Fibroblast of lung (primary cell): ENCODE data around the gene MT1B. TPM values are rescaled to one million over a fixed set of nuclear protein-coding genes. Genes with fewer than 3 reads are reported as not detected.
A peak's percentile ranks its signal among the peaks of the same experiment; 100 is the strongest.

ENCODE experiments used
- DNase-seq, 2 donors: peaks; one replicate each; pipeline versions ENCODE4 v3.0.0 to v3.0.0-alpha.2; 2010; ENCODE audit warnings: low read depth in 2 of 2
- H2AFZ ChIP-seq: 2 replicates; pipeline ENCODE4 v1.5.1; 2012; ENCODE audit warnings: low read length, control low read depth, inconsistent platforms
- H3K27ac ChIP-seq: 2 replicates; pipeline ENCODE4 v1.5.1; 2011; ENCODE audit warnings: low read length, control low read depth; ENCODE audit not compliant: insufficient read depth
- H3K27me3 ChIP-seq: 2 replicates; pipeline ENCODE4 v1.5.1; 2011; ENCODE audit warnings: mild to moderate bottlenecking, low read length; ENCODE audit not compliant: control insufficient read depth, insufficient read depth
- H3K36me3 ChIP-seq: 2 replicates; pipeline ENCODE4 v1.5.1; 2011; ENCODE audit warnings: low read length; ENCODE audit not compliant: control insufficient read depth, insufficient read depth
- H3K4me1 ChIP-seq: 2 replicates; pipeline ENCODE4 v1.5.1; 2011; ENCODE audit warnings: low read length; ENCODE audit not compliant: control insufficient read depth, insufficient read depth; ENCODE audit errors: extremely low read depth
- H3K4me2 ChIP-seq: 2 replicates; pipeline ENCODE4 v1.5.1; 2011; ENCODE audit warnings: low read length, control low read depth; ENCODE audit not compliant: insufficient read depth; ENCODE audit errors: extremely low read depth
- H3K4me3 ChIP-seq, 4 experiments: fragments of 200-600 bp in 1 of 4; sonication (generic) in 1 of 4; replicated peaks in 1 of 4; 2 replicates each; pipeline ENCODE4 v1.5.1; 2011 to 2016; ENCODE audit warnings: low read length in 4 of 4, low read depth in 3 of 4, mild to moderate bottlenecking in 3 of 4, control low read depth in 2 of 4, inconsistent platforms in 1 of 4, mixed read lengths in 1 of 4; ENCODE audit not compliant: insufficient read depth in 1 of 4; ENCODE audit errors: control extremely low read depth in 1 of 4
- H3K79me2 ChIP-seq: 2 replicates; pipeline ENCODE4 v1.5.1; 2012; ENCODE audit warnings: mild to moderate bottlenecking, low read length, inconsistent platforms; ENCODE audit not compliant: control insufficient read depth, insufficient read depth
- H3K9ac ChIP-seq: 2 replicates; pipeline ENCODE4 v1.5.1; 2011; ENCODE audit warnings: mild to moderate bottlenecking, low read length, control low read depth; ENCODE audit not compliant: insufficient read depth
- H3K9me3 ChIP-seq: 2 replicates; pipeline ENCODE4 v1.5.1; 2012; ENCODE audit warnings: low read depth, low read length; ENCODE audit not compliant: control insufficient read depth, insufficient read depth
- H4K20me1 ChIP-seq: 2 replicates; pipeline ENCODE4 v1.5.1; 2011; ENCODE audit warnings: low read length; ENCODE audit not compliant: control insufficient read depth, insufficient read depth; ENCODE audit errors: extremely low read depth
- EZH2 ChIP-seq: IDR thresholded peaks from 2 replicates; pipeline ENCODE4 v1.5.1; 2012; ENCODE audit warnings: low read length, control low read depth, mild to moderate bottlenecking; ENCODE audit errors: missing control alignments
- polyA plus RNA-seq, 2 donors: library from polyadenylated mRNA; depleted of rRNA in 1 of 2; stranded (reverse) in 1 of 2; unstranded in 1 of 2; fragments of >200 nt; gene quantifications; 2 replicates each; pipeline ENCODE4 v1.2.1, GENCODE V29; 2011 to 2012; ENCODE audit warnings: missing spikeins in 1 of 2
- total RNA-seq: library from RNA; depleted of rRNA; stranded (reverse); fragments of >200 nt; gene quantifications from 2 replicates; pipeline ENCODE4 v1.2.1, GENCODE V29; 2014
- TF ChIP-seq, protein P1 (sequence below), 2 donors: IDR thresholded peaks in 1 of 2; conservative IDR thresholded peaks in 1 of 2; 1 replicate in 1 of 2; 2 replicates in 1 of 2; pipeline ENCODE4 v1.5.1; 2011 to 2012; ENCODE audit warnings: low read length in 2 of 2, control low read depth in 1 of 2, inconsistent platforms in 1 of 2, low read depth in 1 of 2, mild to moderate bottlenecking in 1 of 2

The MT1B gene
- total and polyA plus RNA-seq, 2 donors (not counting 1 experiment from before 2014, with no cell fraction given), result not detected

DNA sequence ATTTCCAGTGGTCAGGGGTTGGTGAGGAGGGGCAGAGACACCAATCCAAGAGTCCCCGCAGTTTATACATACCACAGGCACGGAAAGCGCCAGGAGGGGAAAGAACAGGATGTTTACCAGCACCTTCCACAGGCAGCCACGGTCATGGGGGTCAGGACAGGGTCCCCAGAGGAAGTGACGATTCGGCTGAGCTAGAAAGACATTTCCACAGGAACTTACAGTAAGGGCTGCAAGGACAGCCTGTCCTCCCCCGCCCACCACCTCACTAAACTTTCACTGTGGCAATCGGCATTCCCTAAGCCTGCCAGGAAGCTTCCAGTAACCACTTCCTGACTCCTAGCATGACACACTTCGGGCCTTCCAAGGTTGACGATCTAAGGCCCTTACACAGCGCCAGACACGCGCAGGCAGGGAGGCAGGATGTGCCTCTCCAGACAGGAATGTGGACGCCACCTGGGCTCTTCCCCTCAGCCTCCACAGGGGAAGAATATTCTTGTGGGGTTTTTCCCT, 44.5 kb upstream of the MT1B start:
- Histone ChIP-seq H4K20me1 (no peaks in the 10 kb centered on the region), H3K9ac (peak overlapping the region; percentile 83), H3K27ac (peak overlapping the region; percentile 99), H3K9me3 (no peaks in the 10 kb centered on the region), H3K36me3 (no peaks in the 10 kb centered on the region), H3K27me3 (no peaks in the 10 kb centered on the region), H3K4me3 (peak overlapping the region; percentile 6 to 81 (median 20)), H2AFZ (peak overlapping the region; percentile 33), H3K79me2 (peaks cover 11% of the 10 kb centered on the region), H3K4me1 (peaks cover 40% of the 10 kb centered on the region), H3K4me2 (peak overlapping the region; percentile 57)
- TF ChIP-seq EZH2, result no peak
- TF ChIP-seq, protein P1, sequence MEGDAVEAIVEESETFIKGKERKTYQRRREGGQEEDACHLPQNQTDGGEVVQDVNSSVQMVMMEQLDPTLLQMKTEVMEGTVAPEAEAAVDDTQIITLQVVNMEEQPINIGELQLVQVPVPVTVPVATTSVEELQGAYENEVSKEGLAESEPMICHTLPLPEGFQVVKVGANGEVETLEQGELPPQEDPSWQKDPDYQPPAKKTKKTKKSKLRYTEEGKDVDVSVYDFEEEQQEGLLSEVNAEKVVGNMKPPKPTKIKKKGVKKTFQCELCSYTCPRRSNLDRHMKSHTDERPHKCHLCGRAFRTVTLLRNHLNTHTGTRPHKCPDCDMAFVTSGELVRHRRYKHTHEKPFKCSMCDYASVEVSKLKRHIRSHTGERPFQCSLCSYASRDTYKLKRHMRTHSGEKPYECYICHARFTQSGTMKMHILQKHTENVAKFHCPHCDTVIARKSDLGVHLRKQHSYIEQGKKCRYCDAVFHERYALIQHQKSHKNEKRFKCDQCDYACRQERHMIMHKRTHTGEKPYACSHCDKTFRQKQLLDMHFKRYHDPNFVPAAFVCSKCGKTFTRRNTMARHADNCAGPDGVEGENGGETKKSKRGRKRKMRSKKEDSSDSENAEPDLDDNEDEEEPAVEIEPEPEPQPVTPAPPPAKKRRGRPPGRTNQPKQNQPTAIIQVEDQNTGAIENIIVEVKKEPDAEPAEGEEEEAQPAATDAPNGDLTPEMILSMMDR (conservative IDR thresholded peaks at IDR 0.05 in 1 of 2, IDR thresholded peaks at IDR 0.05 in 1 of 2; ENCODE audit: low read depth in 1 of 2, low read length in 2 of 2), result no peak
- DNase-seq, result peak; percentile 98 to 100

DNA sequence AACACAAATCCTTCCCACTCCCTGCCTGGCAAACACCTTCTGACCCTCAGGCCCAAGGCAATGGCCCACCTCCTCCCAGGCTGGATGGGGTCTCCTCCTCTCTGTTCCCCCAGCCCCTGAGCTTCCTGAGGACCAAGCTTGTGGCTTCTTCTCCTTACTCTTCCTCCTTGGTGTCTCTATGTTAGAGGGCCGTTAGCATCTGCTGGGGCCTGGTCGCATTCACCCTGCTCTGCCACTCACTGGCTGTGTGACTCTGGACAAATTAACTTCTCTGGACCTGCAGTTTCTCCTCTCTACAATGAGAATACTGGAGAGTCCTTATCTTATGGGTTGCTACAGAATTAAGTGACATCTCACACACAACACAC, 44.0 kb upstream of the MT1B start:
- Histone ChIP-seq H3K36me3 (no peaks in the 10 kb centered on the region), H3K9me3 (no peaks in the 10 kb centered on the region), H3K27me3 (no peaks in the 10 kb centered on the region), H2AFZ (no peak overlapping the region), H3K79me2 (peaks cover 11% of the 10 kb centered on the region), H4K20me1 (no peaks in the 10 kb centered on the region), H3K9ac (peak overlapping the region; percentile 83), H3K4me3 (peak overlapping the region; percentile 28 to 81 (median 40)), H3K4me2 (peak overlapping the region; percentile 93), H3K27ac (peak overlapping the region; percentile 99), H3K4me1 (peaks cover 40% of the 10 kb centered on the region)
- DNase-seq, result no peak
- TF ChIP-seq EZH2, result no peak
- TF ChIP-seq, protein P1 (conservative IDR thresholded peaks at IDR 0.05 in 1 of 2, IDR thresholded peaks at IDR 0.05 in 1 of 2; ENCODE audit: low read depth in 1 of 2, low read length in 2 of 2), result no peak

DNA sequence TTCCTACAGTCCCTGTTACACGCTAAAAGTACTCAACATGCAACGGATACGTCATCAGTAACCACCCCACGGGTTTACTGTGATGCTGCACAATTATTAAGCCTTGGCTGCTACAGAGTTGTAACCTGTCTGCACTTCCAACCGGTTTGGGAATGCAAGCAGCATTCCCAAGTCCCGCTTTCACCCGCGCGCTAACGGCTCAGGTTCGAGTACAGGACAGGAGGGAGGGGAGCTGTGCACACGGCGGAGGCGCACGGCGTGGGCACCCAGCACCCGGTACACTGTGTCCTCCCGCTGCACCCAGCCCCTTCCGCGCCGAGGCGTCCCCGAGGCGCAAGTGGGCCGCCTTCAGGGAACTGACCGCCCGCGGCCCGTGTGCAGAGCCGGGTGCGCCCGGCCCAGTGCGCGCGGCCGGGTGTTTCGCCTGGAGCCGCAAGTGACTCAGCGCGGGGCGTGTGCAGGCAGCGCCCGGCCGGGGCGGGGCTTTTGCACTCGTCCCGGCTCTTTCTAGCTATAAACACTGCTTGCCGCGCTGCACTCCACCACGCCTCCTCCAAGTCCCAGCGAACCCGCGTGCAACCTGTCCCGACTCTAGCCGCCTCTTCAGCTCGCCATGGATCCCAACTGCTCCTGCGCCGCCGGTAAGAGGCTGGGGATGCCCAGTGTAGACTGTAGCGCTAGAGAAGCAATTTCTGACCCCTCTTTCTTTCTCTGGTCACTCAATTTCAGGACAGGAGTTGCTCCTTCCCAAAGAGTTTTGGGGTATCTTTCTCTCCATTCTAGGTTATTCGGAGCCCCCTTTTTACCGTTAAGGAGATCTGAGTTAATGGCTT, 43.4 kb upstream of the MT1B start, which contains the start of gene MT2A:
TSS of gene MT2A (plus strand) at position 542 of the 833 bp plus-strand sequence. CDS start at position 614, 72 bp downstream.
- Histone ChIP-seq H3K79me2 (peaks cover 11% of the 10 kb centered on the region), H2AFZ (no peak within 1 kb of the TSS), H3K27me3 (no peaks in the 10 kb centered on the region), H3K27ac (peak within 1 kb of the TSS; percentile 99), H3K36me3 (no peaks in the 10 kb centered on the region), H3K4me3 (peak within 1 kb of the TSS; percentile 81 to 85 (median 84)), H3K4me2 (peak within 1 kb of the TSS; percentile 93), H3K9me3 (no peaks in the 10 kb centered on the region), H4K20me1 (no peaks in the 10 kb centered on the region), H3K9ac (peak within 1 kb of the TSS; percentile 83), H3K4me1 (peaks cover 40% of the 10 kb centered on the region)
- peak; percentile 97 to 98 for DNase-seq
- TF ChIP-seq EZH2, result no peak
